Measurements from ENCODE around the gene SHB.

The SHB gene

GRCh38 chr9:37956423-37956820 is 112.6 kb downstream of the SHB start:
- no peaks in the 10 kb centered on the region for H3K9me2 ChIP-seq (ENCODE audit: low read depth, low read length)
- no peak overlapping the region for H3K9ac ChIP-seq (ENCODE audit: low read length)
- H4K20me1 ChIP-seq (ENCODE audit: insufficient read depth, low read length) = no peaks in the 10 kb centered on the region
- no peaks in the 10 kb centered on the region for H3F3A ChIP-seq (ENCODE audit: insufficient read depth, low read length)
- H3K4me3 ChIP-seq (ENCODE audit: low read depth, low read length, poor library complexity, severe bottlenecking) = no peak overlapping the region
- H3K4me1 ChIP-seq (ENCODE audit: insufficient read depth, low read length, severe bottlenecking) = no peaks in the 10 kb centered on the region
- H3K27ac ChIP-seq (ENCODE audit: low read depth, low read length, poor library complexity, severe bottlenecking) = no peak overlapping the region
- TF ChIP-seq CTCF (IDR thresholded peaks at IDR 0.05; ENCODE audit: low read length) (no peak), EZH2 (IDR thresholded peaks at IDR 0.05; ENCODE audit: borderline replicate concordance, low read length) (no peak)
- H3K79me2 ChIP-seq (ENCODE audit: insufficient read depth, low read length) = no peaks in the 10 kb centered on the region
- no peaks in the 10 kb centered on the region for H3K36me3 ChIP-seq (ENCODE audit: insufficient read depth, low read length)
- H2AFZ ChIP-seq (ENCODE audit: low read length) = no peak overlapping the region
- H3K4me2 ChIP-seq (ENCODE audit: low read length) = no peak overlapping the region
- no peaks in the 10 kb centered on the region for H3K9me3 ChIP-seq (ENCODE audit: low read length)
- no peaks in the 10 kb centered on the region; the same call in none of the 2 replicates for H3K27me3 ChIP-seq (ENCODE audit: insufficient read depth, low read length)

DNA sequence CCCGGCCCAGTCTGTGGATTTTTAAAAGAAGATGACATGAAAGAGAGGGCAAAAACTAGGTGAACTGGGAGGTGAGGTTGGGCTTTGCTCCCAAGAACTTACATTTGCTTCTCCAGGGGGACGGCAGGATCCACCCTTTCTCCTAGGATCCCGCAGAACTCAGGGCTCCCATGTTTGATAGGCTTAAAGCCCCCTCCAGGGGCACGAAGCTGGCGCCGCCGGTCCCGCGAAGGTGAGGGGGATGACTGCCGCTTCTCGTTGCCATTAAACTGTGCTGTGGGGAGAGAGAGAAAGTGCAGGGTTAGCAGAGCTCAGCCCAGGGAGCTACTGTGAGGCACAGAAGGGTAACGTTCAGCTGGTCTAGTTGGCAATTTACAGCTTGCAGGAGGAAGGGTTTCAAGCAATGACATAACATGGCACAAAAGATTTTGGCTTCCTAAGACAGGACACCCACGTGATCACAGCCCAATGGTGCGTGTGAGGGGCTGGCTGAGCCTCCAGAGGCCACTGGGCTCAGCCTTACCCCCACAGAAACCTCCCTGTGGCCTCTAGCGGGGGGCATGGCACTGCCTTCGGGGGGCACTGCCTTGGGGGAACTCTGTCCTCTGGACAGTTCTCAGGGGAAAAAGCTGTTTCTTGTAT is 113.1 kb downstream of the SHB start:
- no peak overlapping the region for H3K9ac ChIP-seq (ENCODE audit: low read length)

DNA sequence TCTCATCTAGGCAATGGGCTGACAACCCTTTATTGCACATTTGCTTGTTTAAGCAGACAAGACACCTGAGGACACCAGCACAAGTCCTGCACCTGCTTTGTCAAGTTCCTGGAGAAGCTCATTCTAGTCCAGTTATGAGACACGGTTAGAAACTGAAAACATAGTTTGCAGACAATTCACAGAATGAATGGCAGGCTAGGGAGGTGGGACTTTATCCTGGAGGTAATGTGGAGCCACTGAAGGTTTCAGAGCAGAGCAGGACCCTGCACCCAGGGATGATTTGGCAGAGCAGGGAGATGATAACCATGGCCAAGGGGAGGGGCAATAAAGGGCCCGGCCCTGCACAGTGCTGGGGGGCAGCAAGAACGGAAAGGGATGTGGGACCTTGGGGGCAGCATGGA is 114.4 kb downstream of the SHB start:
- Histone ChIP-seq H4K20me1 (ENCODE audit: insufficient read depth, low read length) (no peaks in the 10 kb centered on the region), H2AFZ (ENCODE audit: low read length) (no peak overlapping the region), H3F3A (ENCODE audit: insufficient read depth, low read length) (no peaks in the 10 kb centered on the region), H3K9me2 (ENCODE audit: low read depth, low read length) (no peaks in the 10 kb centered on the region), H3K9ac (ENCODE audit: low read length) (no peak overlapping the region), H3K79me2 (ENCODE audit: insufficient read depth, low read length) (no peaks in the 10 kb centered on the region), H3K27me3 (ENCODE audit: insufficient read depth, low read length) (no peaks in the 10 kb centered on the region; the same call in none of the 2 replicates), H3K36me3 (ENCODE audit: insufficient read depth, low read length) (no peaks in the 10 kb centered on the region), H3K9me3 (ENCODE audit: low read length) (no peaks in the 10 kb centered on the region), H3K4me3 (ENCODE audit: low read depth, low read length, poor library complexity, severe bottlenecking) (no peak overlapping the region), H3K4me2 (ENCODE audit: low read length) (no peak overlapping the region), H3K4me1 (ENCODE audit: insufficient read depth, low read length, severe bottlenecking) (no peaks in the 10 kb centered on the region), H3K27ac (ENCODE audit: low read depth, low read length, poor library complexity, severe bottlenecking) (no peak overlapping the region)
- TF ChIP-seq EZH2 (IDR thresholded peaks at IDR 0.05; ENCODE audit: borderline replicate concordance, low read length) (no peak), CTCF (IDR thresholded peaks at IDR 0.05; ENCODE audit: low read length) (no peak)

More for the DNA sequence above, 113.1 kb downstream of the SHB start:
- Histone ChIP-seq H3K4me3 (ENCODE audit: low read depth, low read length, poor library complexity, severe bottlenecking) (no peak overlapping the region), H4K20me1 (ENCODE audit: insufficient read depth, low read length) (no peaks in the 10 kb centered on the region), H2AFZ (ENCODE audit: low read length) (no peak overlapping the region), H3K9me3 (ENCODE audit: low read length) (no peaks in the 10 kb centered on the region), H3K79me2 (ENCODE audit: insufficient read depth, low read length) (no peaks in the 10 kb centered on the region), H3K27me3 (ENCODE audit: insufficient read depth, low read length) (no peaks in the 10 kb centered on the region; the same call in none of the 2 replicates), H3K9me2 (ENCODE audit: low read depth, low read length) (no peaks in the 10 kb centered on the region), H3F3A (ENCODE audit: insufficient read depth, low read length) (no peaks in the 10 kb centered on the region), H3K27ac (ENCODE audit: low read depth, low read length, poor library complexity, severe bottlenecking) (no peak overlapping the region), H3K4me2 (ENCODE audit: low read length) (no peak overlapping the region), H3K4me1 (ENCODE audit: insufficient read depth, low read length, severe bottlenecking) (no peaks in the 10 kb centered on the region), H3K36me3 (ENCODE audit: insufficient read depth, low read length) (no peaks in the 10 kb centered on the region)
- TF ChIP-seq EZH2 (IDR thresholded peaks at IDR 0.05; ENCODE audit: borderline replicate concordance, low read length) (no peak), CTCF (IDR thresholded peaks at IDR 0.05; ENCODE audit: low read length) (no peak)

Data from OCI-LY1 (cell line).